ENCODE measurements around the gene GSTM1. TPM values are rescaled to one million over a fixed set of nuclear protein-coding genes. Genes with fewer than 3 reads are reported as not detected.

Gene GSTM1
- total RNA-seq (2014; rRNA removed; shearing (Covaris generic)) = 3.2 and 5.4 TPM in 2 replicates

DNA sequence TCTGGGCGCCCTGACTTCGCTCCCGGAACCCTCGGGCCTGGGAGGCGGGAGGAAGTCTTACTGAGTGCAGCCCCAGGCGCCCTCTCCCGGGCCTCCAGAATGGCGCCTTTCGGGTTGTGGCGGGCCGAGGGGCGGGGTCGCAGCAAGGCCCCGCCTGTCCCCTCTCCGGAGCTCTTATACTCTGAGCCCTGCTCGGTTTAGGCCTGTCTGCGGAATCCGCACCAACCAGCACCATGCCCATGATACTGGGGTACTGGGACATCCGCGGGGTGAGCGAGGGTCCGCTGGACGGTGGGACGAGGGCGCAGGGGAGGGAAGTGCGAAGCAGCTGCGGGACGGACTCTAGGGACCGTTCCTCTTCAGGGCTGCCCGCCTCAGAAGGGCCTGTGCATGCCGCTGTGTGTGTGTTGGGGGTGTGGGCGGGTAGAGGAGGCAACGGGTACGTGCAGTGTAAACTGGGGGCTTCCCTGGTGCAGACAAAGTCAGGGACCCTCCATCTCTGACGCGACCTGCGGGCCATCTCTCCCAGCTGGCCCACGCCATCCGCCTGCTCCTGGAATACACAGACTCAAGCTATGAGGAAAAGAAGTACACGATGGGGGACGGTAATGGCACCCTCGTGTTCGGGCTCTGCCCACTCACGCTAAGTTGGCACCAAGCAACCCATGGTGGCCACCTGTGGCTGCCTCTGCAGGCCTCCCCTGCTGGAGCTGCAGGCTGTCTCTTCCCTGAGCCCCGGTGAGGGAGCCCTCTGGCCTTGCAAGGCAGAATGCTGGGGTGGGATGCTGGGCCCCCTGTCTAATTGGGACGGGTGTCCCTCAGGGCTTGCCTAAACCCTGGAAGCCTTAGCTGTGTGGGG, at the start of gene GSTM1:
GSTM1 (plus strand) TSS at position 177 of the 859 bp plus-strand sequence; CDS start at position 234, 57 bp downstream.
- DNase-seq (ENCODE audit: low read depth) = peak; percentile 47

DNA sequence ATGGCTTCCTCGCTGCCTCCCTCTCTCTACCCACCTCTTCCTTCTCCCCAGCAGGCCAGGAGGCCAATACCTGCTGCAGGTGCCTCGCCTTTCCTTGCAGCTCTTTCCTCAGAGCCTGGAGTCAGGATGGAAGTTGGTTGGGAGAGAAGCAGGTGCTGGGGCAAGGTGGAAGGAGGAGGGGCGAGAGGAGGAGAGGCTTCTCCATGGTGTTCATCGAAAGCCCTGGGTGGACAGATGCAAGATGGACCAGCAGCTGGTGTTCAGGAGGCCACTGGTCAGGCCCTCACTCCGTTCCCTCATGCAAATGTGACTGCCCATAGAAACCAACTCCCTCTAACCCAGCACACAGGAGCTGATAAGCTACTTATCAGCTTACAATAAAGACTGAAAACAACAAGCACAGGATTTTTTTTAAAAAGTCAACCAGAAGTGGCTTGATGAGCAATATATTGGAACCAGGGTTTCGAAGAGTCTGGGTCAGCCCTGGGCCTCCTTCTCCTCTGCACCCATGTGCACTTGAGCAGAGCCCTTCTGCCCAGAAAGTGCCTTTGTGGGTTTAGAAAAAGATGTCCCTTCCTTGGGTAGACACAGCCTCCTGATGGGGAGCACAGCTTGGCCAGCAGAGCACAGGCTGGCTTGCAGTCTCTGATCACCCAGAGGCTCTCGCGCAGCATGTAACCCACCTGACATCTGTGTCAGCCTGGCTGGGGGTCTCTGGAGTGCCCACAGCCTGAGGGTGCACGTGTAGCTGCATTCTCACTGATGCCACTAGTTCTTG, 48.4 kb upstream of the GSTM1 start:
- no peak for DNase-seq (ENCODE audit: low read depth)

DNA sequence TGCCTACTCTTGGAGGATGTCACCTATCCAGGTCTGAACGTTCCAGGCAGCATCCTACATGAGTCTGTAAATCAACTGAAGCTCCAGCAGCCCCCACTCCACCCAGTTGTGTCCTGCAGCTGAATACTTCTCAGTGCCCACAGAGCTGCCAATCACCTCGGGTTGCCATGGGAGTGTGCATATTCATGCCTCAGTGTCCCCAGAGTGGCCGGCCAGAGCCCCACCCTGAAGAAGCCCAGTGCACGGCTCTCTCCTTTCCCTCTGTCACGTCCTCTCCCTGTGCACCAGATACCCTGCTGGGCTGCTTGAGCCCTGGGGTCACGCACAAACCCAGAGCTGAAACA, 47.8 kb upstream of the GSTM1 start:
- no peak for DNase-seq (ENCODE audit: low read depth)

DNA sequence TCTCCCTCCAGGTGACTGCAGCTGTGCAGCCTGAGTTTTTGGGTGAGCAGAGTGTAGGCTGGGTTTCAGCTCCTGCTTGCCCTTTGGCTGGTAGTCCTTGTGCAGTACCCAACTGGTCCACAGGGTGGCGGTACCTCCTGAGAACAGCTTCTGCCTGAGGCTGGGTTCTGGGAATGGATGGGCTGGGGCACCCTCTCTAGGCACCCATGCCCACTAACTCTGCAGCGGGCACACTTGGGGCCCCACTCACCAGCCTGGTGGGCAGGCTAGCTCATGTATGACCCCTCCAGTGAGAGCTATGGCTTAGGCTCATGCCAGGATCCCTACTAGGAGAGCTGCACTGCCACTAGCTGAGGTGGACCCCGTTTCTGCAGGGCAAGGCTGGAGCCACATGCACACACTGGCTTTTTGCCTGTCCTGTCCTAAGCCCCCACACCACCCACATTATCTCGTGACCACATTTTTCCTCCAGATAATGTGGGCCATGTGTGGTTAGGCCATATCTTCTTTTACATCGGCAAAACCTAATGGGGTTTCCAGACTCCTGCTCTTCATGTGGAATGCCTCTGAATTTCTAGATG, 47.2 kb upstream of the GSTM1 start:
- DNase-seq (ENCODE audit: low read depth) = peak; percentile 79

DNA sequence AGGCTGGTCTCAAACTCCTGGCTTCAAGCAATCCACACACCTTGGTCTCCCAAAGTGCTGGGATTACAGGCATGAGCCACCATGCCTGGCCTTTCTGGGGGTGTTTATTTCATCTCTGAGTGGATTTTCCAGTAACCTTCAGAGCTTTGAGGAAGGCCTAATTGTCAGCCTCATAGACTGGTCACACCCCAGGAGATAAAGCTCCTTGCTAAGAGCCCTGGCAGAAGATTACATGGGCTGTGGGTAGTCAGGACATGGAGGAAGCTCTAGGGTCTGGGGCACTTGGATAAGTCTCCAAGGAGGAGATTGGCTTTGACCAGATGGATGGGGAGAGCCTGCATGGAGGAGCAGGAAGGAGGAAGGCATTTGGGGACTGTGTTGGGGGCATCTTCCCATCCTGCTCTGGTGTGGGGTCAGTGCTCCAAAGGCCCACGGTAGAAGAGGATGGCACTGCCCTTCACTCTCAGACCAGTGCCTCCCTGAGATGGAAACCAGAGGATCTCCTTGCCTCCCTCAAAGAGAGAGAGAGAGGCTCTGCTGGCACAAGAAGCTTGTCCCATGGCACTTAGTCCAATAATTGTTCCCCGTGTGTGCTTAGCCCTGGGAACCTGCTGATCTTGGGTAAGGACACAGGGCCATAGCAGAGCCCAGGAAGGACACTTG, 46.4 kb upstream of the GSTM1 start:
- DNase-seq (ENCODE audit: low read depth) = no peak

DNA sequence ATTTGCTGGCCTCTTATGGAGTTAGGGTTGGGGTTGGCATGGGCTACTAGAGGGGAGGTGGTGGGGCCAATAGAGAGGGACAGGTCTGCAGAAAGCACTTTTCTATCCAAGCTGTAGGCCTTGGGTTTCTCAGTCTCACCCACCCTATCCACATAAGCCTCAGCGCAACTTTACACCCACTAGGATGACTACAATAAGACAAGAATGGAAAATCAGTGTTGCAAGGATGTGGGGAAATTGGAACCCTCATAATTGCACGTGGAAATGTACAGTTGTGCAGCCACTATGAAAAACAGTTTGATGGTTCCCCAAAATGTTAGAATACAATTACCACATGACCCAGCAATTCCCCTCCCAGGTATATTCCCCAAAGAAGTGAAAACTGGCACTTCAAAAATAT, 45.8 kb upstream of the GSTM1 start:
- DNase-seq (ENCODE audit: low read depth) = no peak

DNA sequence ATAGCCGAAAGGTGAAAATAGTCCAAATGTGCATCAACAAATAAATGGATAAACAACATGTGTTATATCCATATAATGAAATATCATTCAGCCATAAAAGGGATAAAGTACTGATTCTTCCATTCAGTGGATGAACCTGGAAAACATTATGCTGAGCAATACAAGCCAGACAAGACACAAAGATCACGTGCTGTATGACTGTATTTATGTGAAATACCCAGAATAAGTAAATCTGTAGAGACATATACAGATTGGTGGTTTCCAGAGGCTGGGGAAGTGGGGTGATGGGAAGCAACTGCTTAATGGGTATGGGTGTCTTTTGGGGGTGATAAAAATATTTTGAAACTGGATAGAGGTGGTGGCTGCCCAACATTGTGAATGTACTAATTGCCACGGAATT, 45.0 kb upstream of the GSTM1 start:
- DNase-seq (ENCODE audit: low read depth) = no peak

DNA sequence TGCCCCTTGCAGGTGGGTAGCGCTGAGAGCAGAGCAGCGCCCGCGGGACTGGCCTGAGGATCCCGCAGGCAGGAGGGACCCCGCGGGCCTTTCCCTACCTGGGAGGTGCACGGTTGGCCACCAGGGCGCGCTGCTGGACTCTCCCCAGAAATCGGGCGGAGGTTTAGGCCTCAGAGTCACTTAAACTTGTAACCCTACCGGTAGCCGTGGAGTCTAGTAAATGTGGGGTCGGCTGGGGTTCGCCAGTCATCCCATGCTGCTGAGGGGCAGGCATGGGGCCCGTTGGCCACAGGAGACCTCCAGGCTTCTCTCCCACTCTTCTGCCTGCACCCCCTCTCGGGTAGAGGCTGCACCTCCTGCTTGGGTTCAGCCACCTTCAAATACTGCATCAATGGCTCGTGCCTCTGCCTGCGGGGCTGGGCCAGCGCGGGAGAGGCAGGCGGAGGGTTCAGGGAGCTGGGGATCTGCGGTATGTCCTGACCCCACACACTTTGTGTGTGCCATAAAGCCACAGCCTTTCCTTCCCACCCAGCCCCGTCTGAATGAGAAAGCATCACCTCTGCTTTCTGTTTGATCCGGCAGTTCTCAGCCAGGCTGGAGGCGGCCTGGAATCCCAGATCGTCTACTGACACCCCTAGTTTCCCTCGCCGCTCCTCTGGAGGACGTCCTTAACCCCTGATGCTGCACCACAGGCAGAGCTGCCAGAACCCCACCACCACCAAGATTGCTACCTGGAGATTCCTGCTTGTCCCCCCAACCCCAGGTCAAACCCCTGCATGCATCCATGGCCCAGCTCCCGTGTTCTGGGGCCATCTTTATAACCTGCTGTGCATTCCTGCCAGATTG, 44.0 kb upstream of the GSTM1 start:
- peak; percentile 89 for DNase-seq (ENCODE audit: low read depth)

DNA sequence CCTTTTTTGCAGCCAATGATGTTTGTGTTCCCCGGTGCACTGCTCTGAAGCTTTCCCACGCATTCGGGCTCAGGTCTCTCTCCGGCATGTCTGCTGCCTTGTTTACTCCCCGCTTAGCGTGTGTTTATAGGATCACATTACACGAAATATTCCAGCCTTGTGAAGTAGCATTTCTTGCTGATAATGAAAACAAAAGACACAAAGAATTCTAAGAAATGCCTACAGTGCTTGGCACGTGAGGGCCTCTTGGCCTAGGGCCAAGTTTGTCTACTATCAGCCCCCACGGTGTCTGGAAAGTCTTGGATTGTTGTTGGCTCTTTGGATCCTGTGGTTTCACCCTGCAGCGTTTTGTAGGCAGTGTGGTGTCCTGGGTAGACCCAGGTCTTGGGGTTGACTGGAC, 42.9 kb upstream of the GSTM1 start:
- DNase-seq (ENCODE audit: low read depth) = no peak

DNA sequence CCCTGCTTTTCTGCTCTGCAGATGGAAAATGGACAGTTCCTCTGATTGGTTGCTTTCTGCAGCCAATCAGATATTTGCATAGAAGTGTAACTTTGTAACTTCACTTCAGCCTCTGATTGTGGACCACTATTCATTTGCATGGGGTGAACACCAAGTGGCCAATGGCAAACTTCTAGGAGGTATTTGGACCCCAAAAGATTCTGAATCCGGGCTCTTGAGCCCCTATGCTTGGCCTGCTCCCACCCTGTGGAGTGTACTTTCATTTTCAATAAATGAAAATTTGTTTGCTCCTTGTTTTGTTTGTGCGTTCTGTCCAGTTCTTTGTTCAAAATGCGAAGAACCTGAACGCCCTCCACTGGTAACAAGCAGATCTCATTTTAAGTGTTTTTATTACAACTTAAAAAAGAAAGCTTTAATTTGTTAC, 38.1 kb upstream of the GSTM1 start:
- no peak for DNase-seq (ENCODE audit: low read depth)

DNA sequence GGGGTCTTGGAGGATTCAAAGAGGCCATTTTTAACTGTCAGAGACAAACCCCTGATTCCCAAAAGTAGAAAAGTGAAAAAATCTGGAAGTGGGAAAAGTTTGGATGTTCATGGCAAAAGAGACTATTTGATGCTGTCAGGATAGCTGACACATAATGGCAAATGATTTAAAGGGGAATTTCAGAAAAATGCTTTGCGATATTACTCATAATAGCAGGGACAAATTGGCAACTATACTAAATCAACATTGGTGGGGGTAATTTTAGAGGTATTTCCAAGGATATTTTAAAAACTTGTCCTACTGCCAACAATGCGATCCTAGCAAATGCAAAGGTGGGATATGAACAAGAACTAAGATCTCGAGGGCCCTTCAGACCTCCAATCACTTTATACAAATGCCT, 37.0 kb upstream of the GSTM1 start:
- no peak for DNase-seq (ENCODE audit: low read depth)

DNA sequence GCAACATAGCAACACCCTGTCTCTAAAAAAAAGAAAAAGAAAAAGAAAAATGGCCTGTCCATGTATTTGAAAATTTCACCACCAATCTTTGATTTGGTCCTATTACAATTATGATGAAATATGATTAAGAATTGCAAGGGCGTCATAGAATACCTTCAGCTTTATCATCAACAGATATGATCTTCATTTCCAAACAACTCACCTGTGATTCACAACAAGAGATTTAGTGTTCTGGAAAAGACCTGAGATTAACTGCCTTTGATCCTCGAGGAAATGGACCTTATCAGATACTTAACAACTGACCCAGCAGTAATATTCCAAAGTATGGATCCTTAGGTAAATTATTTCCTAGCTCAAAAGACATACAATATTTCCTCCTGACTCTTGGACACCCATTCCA, 35.2 kb upstream of the GSTM1 start:
- no peak for DNase-seq (ENCODE audit: low read depth)

DNA sequence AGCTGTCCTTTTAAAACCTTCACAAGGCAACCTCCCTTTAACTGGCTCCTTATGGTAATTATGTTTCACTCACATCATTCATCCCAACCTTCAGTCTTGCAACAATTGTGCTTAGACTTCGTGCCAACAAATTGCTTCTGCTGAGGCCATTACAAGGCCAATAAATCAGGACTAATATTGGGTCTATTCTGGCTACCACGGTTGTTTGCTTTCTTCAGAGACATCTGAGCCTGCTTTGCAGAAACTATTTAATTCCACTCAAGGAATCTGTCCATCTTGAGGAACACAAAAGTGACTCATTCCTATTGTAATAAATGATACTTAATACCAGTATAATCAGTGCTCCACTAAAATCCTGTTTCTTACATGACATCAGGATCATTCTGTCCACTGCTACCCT, 34.3 kb upstream of the GSTM1 start:
- no peak for DNase-seq (ENCODE audit: low read depth)

DNA sequence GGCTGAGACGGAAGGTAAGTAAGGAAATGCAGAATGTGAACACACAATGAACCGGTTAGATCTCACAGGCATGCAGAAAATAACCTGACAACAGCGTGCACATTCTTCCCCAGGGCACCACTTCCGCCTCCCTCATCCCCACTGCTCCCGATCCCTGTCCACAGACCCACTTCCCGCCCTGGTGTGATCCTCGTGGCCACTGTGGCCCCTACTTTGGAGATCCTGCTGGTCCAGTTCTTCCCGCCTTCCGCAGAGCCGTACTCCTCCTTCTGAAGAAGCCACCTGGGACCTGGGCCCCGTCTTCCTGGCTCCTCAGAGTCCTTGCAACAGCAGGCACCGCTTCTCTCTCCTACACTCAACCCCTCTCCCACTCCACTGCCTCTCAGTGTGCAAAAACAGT, 33.1 kb upstream of the GSTM1 start:
- DNase-seq (ENCODE audit: low read depth) = no peak

DNA sequence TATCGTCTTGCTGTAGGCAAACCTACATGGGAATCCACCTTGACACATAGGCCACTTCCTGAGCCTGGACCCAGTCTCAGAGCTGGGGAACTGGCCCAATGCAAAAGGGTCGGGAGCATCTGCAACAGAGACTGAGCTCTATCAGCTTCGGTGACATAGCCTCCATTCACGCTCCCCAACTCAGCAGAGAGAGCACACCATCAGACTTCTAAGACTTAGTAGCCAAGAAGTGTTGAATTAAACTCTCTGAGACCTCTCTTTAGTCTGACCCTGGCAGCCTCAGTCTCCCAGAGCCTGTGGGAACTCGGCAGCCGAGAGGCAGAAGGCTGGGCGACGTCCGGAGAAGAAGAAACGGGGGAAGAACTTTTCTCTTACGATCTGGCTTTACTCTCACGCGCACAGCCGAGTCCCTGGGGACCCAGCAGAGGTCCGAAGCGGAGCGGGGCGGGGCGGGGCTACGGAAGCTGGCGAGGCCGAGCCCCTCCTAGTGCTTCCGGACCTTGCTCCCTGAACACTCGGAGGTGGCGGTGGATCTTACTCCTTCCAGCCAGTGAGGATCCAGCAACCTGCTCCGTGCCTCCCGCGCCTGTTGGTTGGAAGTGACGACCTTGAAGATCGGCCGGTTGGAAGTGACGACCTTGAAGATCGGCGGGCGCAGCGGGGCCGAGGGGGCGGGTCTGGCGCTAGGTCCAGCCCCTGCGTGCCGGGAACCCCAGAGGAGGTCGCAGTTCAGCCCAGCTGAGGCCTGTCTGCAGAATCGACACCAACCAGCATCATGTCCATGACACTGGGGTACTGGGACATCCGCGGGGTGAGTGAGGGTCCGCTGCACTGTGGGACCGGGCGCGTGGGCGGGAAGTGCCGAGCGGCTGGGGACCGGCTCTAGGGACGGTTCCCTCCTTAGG, 31.8 kb upstream of the GSTM1 start, which contains the start of gene GSTM4:
GSTM4 (plus strand) TSS at position 485 of the 905 bp plus-strand sequence; CDS start at position 776, 291 bp downstream.
- DNase-seq (ENCODE audit: low read depth) = peak; percentile 96

DNA sequence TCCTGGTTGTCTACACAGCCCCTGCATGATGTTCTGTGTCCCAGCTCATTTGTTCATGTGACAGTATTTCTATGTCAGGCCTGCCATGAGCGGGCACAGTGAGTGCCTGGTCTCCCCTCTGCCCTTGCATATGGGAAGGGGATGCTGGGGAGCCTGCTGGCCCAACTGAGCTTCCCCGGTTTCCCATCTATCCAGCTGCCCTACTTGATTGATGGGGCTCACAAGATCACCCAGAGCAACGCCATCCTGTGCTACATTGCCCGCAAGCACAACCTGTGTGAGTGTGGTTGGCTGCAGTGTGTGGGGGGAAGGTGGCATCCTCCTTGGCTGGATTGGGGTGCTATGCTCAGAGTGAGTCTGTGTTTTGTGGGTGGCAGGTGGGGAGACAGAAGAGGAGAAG, 30.2 kb upstream of the GSTM1 start:
- no peak for DNase-seq (ENCODE audit: low read depth)

DNA sequence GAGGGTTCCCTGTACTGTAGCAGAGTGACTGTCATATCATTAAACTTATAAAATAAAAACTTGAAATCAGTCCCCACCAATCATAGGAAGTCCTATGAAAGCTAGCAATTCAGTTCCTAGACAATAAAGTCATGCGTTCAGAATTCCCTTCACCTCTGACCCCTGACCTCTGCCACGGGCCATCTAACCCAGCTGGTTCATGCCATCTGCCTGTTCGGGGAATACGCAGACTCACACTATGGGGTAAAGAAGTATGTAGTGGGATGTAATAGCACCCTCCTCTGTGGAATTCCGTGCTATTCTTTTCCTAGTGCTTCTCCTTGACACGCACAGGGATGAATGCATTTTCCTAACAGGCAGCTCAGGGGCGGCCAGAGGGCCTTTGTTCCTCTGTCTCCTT, 29.6 kb upstream of the GSTM1 start:
- DNase-seq (ENCODE audit: low read depth) = no peak

DNA sequence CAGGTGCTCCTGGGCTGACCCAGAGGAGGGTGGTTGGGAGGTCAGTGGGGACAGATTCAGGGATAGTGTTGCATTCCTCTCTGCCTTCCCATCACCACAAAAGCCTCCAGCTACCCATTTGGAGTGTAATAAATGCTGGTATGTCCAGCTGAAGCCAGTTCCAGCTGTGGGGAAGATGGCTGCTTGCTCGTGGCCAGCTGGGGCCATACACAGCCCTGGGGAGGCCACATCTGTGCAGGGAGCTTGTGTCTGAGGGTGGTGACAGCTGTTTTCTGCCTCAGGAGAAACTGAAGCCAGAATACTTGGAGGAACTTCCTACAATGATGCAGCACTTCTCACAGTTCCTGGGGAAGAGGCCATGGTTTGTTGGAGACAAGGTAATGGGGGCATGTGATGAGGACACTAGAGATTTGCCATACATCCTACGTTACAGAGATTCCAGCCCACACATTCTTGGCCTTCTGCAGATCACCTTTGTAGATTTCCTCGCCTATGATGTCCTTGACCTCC, 29.0 kb upstream of the GSTM1 start:
- DNase-seq (ENCODE audit: low read depth) = no peak

DNA sequence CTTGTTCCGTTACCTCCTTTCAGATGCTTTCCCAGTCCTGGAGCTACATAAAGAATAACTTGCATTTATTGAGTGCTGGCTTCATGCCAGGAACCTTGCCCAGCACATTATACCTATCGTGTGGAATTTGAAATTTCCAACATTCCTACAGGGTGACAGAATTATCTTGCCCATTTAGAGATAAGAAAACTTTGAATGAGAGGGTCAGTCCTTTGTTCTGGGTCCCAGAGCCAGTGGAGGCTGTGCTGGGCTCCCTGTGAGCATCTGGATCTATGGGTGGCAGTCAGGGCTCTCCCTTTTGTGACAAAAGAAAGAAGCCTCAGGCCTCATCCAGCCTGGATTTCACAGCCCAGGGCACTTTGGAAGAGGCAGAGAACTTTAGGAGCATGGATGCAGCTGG, 28.5 kb upstream of the GSTM1 start:
- peak; percentile 34 for DNase-seq (ENCODE audit: low read depth)
